ENCODE measurements around the gene RCAN2.

RCAN2 gene

DNA sequence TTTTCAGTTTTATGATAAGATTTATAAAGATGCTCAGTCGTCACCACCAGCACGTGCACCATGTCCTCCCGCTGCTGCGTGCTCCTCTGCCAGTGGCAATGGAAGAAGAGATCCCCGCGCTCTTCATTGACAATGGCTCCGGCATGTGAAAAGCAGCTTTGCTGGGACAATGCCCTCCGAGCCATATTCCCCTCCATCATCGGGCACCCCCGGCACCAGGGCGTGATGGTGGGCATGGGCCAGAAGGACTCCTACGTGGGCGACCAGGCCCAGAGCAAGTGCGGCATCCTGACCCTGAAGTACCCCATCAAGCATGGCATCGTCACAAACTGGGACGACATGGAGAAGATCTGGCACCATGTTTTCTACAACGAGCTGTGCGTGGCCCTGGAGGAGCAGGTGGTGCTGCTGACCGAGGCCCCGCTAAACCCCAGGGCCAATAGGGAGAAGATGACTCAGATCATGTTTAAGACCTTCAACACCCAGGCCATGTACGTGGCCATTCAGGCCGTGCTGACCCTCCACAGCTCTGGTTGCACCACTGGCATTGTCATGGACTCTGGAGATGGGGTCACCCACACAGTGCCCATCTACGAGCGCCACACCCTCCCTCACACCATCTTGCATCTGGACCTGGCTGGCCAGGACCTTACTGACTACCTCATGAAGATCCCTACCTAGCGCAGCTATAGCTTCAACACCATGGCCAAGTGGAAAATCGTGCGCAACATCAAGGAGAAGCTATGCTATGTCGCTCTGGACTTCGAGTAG, 286.2 kb downstream of the RCAN2 start:
- no peak for DNase-seq

GRCh38 chr6:46203391-46204177, 287.7 kb downstream of the RCAN2 start:
- no peak for DNase-seq

DNA sequence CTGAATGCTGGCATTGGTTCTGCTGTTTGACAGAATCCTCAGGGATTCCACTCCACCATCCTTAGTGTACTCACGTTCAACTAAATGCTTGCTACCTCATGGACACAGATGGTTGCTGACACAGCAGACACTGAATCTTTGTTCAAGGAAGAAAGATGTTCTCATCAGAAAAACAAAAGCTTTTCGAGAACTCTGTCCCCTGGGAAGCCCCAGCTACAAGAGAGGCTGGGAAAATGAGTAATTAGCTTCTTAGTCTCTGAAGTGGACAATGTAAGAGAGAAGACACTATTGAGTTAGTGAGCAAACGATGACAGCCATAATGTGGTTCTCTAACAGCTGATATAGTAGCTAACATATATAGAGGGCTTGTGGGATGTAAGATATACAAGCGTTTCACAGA, 289.5 kb downstream of the RCAN2 start:
- no peak for DNase-seq

GRCh38 chr6:46199387-46199786, 291.9 kb downstream of the RCAN2 start:
- no peak for DNase-seq

DNA sequence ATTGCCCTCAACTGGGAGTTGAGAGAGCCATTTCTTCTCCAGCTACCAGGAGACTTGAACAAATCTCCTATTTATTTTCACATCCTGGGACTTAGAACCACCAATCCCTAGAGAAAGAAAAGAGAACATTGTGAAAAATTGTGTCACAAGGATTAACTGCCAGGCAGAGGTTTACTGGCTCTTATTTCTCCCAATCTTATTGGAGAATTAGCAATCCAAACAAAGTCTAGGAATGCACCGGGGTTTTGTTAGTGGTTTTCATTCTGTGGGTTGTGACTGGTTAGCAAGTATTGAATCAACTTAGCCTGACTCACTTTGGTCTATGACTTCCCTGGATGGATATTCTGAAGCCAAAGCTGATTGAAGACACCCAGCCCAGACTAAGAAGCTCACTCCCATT, 299.3 kb downstream of the RCAN2 start:
- DNase-seq: no peak

GRCh38 chr6:46190889-46191288, 300.4 kb downstream of the RCAN2 start:
- DNase-seq: no peak

DNA sequence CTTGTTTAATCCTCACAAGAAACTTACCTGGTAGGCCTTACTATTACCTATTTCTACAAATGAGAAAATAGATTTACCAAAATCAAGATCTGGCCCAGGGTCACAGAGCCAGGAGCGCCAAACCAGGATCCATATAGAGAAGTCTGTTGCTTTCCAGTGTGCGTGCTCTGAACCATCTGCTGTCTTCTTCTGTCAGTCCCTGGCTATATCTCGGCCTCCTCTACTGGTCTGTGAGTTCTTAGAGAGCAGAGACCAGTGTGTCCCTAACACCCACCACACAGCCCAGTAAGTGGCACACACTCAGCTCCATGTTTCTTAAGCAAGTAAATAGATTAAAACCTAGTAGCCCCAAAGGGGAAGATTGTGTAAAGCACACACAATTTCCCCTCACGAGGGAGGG, 301.5 kb downstream of the RCAN2 start:
- DNase-seq: no peak

DNA sequence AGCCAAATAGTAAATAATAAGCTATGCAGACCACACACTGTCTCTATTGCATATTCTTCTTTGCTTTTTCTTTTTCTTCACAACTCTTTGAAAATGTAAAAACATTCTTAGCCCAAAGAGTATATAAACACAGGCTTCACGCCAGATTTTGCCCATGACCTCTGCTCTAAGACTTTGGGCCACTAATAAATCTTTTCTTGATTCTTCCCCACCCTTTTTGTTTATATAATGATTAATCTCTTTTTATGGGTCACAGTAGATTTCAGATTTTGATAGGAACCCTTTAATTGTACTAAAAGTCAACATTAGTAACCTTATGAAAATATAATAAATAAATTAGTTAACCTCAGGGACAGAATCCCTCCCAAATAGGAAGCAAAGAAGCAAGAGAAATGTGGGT, 304.7 kb downstream of the RCAN2 start:
- no peak for DNase-seq

DNA sequence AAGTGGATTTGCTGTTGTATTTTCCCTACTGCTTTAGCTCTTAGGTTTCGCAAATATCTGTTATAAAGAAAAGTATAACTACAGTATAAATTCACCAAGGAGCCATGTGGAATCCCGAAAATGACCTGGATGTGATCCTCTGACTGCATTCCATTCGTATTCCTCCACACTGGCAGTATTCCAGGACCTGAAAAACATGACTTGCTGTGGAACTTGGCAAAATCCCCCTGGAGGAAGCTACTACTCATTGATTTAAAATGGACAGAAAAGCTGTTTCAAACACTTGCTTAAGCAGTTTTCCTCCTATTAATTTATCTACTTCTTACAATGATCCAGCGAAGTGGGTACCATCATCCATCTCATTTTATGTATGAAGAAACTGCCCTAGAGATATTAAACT, 307.1 kb downstream of the RCAN2 start:
- DNase-seq: no peak

DNA sequence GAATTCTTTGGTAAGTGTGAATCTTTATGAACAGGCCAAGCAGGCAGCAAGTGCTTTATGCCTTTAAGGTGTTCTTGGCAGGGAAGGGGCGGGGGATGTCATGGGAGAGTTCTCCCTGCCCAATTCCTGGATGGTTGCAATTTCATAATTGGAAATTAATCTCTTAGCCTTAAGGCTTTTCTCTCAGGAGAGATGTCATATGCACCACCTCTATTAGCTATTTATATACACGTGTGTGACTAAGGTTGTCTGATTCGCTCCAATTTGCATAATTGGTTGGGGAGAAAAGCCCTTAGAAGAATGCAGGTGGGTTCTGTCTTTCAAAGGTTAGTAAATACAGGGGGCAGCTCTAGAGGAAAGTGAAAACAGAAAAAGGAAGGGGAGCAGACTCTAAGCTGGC, 315.3 kb downstream of the RCAN2 start:
- no peak for DNase-seq

GRCh38 chr6:46175446-46175845, 315.8 kb downstream of the RCAN2 start:
- no peak for DNase-seq

DNA sequence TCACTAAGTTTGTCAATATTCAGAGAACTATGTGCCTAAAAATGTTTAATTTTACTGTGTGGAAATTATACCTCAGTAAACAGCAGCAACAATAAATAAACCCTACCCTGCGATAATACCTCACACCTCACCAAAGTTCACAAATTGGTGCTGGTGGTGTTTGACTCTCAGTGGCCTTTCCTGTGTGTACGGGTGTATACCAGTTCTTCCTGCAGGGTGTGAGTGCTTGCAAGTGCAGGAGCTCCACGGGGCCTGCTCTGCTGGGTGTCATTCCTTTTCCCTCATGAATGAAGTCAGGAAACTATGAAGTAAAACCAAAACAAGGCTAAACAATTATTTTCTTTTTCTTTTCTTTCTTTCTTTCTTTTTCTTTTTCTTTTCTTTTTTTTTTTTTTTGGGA, 316.3 kb downstream of the RCAN2 start:
- no peak for DNase-seq

- no peak for DNase-seq
These were observed 319.1 kb downstream of the RCAN2 start for GRCh38 chr6:46172176-46172575.

Measured in NCI-H1417 treated with DMSO at 0.1 percent for 48 hours (cell line).